GM21825 (cell line): ENCODE data around the gene DEDD2.

Experiments
- ATAC-seq: cut with Tn5 transposase; IDR thresholded peaks from one replicate; pipeline ENCODE4 v1.9.1; 2021; ENCODE audit warnings: mild to moderate bottlenecking, moderate library complexity; ENCODE audit not compliant: unreplicated experiment

The DEDD2 gene

DNA sequence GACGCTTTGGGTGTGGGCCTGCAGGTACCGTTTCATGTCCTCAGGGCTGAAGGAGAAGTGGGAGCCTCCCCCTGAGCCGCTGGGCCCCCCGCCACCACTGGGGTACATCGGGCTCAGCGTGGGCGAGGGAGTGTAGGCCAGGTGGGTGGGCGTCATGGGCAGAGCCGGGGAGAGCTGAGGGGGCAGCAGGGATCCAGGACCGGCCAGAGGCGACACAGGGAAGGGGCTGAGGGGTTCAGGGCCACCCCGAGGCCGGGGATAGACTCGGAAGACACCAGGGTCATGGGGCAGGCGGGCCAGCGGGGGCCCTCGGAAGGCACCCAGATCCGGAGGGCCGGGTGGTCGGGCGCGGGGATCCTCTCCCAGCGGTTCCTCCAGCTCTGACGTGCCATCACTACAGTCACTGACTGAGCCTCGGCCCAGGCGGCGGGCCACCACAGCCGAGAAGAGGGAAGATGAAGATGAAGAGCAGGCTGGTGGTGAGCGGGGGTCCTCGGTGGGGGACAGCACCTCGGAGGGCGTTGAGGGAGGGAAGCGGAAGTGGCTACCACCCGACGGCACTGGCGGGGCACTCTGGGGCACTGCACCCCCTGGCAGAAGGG is 31.8 kb upstream of the DEDD2 start:
- ATAC-seq, result no peak

DNA sequence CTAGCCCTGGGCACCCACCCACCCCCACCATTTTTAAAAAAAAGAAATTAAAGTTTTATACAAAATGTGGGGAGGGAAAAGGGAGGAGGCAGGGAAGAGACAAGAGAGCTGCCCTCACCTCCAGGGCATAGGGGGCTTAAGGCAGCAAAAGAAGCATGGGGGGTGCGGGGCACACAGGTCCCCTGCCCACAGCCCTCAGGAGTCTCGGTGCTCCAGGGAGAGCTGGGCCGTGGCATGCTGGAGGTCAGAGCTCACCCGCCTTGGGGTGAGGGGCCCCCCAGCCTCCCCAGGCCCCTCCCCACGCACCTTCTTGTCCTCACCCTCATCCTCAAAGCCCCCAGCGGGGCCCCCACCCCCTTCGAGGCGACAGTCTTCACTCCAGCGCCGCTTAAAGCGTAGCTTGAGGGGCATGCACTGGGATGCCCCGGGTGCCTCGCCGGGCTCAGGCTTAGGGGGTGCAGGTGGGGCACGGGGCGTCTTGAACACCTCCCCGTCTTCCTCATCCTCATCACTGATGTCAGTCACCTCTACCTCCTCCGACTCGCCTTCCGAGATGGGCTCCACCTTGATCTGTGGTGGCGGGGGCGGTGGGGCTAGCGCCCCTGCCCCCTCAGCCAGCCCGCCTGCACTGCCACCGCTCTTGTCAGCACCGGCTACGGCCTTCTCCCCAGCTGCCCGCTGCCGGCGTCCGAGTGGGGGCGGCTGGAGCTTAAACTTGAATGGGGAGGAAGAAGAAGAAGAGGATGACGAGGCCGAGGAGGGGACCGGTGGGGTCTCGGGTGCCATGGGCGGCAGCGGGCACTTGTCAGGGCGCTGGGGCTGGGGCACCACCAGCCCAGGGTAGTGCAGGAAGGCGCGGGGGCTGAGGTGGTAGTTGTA is 31.0 kb upstream of the DEDD2 start:
- ATAC-seq, result no peak

DNA sequence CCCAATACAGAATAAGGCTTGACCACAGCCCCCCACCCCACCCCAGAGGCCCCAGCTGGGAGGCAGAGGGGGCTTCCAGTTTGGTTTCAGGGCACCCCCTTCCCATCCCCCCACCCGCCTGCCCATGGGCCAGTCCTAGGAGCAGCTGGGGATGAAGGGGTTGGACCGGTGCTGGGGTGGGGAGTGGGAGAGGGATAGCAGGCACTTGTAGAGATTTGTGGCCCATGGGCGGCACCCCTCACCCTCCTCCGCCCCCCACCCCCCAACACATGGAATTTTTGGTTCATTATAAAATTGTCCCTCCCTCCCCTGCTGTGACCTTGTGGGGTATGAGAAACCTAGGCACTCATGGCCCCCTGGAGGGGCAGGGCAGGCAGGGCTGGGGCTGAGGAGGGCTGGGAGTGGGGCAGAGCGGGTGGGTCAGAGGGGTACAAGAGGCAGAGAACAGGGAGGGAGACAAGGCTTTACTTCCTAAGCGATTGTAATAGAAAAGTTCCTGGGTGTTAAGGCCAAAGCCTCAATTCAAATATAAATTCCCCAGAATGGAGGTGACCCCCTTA is 30.2 kb upstream of the DEDD2 start:
- no peak for ATAC-seq

DNA sequence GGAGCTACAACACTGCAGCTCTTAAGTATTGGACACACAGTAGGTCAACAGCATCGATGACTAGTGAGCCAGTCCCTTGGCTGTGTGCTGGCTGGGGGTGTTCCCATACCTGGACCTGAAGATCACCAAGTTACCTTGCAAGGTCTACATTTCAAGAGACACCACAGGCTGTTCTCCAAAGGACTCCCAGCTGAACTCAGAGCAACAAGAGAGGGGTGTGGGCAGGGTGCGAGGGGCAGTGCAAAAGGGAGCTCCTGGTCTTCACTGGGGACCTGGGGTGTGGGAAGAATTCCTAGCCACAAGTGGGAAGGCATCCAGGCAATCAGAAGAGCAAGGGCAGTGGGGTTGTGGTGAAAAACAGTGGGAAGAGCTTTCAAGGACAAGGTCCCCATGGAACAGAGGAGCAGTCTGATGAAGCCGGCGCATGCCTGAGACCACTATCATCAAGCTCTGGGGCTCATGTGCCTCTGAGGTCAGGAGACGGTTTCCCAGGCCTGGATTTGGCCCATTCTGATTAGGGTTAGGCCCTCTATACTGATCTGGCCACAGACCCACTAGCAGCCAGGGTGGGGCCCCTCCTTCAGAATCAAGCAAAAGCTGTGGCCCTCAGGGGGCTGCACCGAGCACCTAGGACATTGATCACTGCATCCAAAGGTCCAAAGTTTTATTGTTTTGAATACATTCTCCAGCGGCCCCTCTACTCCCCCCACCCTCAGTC is 29.6 kb upstream of the DEDD2 start:
- no peak for ATAC-seq

DNA sequence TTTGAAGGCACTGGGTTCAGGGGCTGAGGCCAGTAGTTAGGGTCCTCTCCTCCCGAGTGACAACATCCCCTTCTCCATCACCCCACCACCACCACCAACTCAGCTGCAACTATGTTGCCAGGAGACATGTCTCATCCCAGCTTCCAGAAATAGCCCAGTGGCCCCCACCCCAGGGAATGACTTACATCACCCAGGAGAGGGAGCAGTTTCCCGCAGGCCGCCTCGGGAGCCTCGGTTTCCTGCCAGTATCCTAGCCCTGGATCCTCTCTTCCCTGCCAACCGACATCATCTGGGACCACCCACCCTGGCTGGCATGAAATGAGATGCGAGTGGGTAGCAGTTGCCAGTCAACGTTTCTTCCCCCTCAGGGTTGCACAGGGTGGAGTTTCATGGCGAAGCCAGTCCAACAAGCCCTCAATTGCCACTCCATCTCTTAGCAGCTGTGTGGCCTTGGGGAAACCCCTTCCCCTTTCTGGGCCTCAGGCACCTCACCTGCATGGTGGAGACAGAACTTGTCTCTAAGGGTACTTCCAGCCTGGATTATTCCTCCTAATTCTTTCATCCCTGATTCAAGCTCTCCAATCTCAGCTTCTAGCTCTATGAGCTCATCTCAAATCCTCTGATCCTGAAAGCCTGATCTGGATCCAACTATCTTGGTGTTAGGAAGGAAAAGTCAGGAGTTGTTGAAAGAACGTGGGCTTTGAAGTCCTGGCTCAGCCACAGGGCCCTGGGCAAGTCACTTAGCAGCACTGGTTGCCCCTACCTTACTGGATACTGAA is 28.9 kb upstream of the DEDD2 start:
- no peak for ATAC-seq

DNA sequence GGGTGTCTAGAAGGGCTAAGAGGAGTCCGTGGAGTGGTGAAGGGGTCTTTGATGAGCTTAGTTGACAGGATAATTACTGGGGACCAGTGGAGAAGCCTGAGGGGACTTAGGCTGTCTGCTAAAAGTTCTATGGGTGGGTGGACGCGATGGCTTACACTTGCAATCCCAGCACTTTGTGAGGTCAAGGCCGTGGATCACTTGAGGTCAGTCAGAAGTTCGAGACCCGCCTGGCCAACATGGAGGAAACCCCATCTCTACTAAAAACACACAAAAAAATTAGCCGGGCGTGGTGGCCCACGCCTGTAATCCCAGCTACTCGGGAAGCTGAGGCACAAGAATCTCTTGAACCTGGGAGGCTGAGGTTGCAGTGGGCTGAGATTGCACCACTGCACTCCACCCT is 27.8 kb upstream of the DEDD2 start:
- ATAC-seq, result no peak

DNA sequence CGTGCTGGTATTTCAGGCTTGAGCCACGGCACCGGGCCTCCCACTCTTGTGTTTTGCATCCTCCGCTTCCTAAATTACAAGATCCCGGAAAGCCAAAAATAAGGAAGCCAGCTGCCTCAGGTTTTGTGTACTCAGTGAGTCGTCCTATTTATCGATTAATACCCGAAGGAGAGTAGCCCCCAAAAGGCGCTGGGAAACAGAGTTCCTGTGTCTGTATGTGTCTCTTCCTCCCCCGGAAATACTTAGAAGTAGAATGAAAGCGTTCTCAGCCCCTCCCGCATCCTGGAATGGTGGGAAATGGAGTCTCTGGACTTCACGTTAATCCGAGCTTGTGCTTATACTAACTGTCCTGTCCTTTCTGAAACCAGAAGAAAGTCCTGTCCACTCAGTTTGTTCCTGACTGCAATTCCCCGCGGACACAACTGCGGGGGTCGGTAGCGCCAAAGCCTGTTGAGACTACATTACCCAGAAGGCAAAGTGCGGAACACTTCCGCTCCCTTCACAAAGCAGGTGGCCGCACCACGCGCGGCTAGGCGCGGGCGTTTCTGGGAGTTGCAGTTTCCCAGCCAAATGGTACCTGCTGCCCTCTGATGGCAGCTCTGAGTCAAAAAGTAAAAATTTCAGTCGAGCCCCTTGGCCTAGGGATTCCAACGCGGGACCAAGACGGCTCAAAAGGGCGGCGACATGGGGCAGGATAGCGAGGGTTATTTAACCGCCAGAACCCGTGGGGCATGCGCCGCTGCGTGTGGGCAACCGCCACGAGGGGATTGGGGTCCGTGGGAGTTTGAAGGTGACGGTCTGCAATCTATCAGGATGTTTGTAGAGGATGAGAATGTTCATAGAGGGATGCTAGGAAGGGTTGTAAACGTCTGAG is 27.1 kb upstream of the DEDD2 start:
- ATAC-seq, result peak; percentile 33

DNA sequence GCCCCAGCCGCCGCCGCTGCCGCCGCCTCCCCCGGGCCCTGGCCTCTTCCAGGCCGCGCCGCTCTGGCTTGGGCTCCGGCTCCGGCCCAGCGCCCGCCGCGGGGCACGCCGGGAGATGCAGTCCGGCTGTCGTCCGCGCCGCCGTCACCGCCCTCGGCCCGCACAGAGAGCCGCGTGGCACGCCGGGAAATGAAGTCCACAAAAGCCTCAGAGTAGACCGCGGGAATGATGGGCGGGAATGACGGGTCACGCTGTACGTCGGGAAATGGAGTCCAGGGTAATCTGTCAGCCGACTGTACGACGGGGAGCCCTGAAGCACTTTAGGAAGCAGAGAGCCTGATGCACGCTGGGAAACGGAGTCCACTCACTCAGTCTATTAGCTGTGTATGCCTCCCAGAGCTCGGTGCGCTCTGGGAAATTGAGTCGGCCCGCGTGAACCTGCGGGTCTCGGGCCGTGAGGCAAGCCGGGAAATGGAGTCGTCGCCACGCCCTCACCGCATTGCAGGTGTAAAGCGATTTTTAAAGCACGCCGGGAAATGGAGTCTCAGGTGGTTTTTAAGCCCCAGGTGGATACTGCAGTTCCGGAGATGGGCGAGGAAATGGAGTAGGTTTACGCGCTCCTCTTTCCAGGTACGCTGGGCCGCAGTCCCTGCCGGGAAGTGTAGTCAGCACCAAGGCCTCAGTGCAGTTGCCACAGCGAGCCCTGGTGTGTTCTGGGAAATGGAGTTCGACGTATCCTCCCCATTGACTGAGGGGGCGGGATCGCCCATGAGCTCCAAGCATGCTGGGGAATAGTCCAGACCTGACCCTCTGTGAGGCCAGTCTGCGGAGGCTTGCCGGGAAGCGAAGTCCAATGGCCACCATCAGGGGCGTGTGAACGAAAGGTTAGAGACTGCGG is 25.3 kb upstream of the DEDD2 start, which contains the start of gene GSK3A:
GSK3A (minus strand) TSS at position 91 of the 898 bp plus-strand sequence. CDS start 137 bp downstream, outside the sequence.
- peak; percentile 60 for ATAC-seq

DNA sequence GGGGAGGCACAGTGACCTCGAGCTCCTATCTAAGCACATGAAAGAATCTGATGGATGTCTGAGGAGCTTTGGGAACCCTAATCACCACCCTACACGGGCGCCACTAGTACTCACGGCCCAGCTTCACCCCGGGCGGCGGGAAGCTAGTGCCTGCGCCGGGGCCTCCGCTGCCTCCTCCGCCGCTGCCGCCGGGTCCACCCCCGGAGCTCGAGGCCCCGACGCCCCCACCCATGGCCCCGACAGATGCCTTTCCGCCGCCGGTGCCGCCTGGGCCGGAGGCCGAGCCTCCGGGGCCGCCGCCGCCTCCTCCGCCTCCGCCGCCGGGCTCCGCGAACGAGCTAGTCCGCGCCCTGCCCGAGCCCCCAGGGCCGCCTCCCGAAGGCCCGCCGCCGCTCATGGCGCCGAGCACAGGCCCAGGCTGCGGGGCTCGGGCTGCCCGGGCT is 24.6 kb upstream of the DEDD2 start:
- ATAC-seq, result no peak

DNA sequence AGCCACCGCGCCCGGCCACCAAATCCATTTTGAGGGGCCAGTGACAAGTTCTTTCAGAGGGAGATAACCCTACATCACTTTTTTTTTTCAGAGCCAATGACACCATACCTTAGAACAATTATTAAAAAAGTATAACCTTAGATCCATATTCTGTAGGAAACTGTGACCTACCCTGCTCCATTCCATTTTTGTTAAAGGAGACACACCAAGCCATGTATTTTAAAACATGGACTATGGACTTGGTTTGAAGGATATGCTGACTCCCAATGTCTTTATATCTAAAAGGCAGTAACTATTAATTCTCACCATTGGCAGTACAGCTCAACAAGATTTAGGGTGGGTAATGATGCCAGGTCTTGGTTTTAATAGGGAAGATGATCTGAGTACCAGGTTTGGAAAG is 23.8 kb upstream of the DEDD2 start:
- ATAC-seq, result no peak

DNA sequence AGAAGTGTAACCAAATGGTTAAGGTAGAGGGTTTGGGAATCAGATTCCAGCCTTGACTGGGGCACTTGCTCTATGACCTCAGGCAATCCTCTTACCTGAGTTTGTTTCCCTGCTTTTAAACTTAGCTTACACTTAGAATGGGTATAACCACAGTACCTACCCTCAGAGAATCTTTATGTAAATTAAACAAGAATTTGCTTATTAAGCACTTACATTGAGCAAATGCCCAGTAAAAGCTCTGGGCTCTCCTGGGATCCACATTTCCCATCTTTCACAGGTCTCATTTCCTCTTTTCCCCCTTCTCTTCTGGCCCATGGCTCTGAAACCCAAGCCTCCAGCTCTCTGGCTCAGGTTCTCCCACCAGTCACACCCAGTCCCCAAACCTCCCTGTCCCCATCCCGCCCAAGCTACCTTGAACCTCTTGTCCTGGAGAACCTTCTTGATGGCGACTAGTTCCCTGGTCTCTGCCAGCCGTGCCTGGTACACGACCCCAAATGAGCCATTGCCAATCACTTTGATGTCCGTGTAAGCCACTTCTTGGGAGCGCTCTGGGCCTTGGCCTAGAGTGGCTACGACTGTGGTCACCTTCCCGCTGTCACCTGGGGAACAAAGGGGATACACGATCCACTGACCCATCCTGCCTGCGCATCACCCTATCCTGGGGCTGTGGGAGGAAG is 22.2 kb upstream of the DEDD2 start:
- no peak for ATAC-seq

DNA sequence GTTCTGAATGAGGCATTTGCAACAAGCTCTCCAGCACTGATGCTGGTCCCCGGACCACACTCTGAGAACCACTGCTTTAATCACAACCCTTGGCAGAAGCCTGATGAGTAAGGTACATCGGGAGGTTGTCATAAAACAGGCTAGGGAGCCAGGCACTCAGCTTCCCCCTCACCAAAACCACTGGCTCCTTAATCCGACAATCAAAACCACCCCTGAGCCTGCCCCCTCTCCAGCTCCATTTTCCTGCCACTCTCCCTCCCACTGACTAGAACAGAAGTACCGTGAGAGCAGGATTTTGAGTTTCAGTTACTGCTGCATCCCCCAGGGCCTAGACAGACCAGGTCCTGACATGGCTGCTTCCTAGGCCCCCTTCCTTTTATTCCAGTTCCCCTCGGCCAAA is 17.7 kb upstream of the DEDD2 start:
- ATAC-seq, result no peak

DNA sequence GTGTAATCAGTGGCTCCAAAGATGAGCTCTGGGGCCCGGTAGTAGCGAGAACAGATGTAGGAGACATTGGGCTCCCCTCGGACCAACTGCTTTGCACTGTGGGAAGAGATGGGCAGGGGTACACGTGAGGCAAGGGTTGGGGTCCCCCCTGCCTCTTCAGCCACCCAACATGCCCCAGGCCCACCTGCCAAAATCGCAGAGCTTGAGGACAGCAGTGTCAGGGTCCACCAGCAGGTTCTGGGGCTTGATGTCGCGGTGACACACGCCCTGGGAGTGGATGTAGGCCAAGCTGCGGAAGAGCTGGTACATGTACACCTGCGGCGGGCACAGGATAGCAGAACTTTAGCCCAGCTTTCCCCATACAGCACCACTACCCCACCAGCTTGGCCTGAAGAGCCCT is 16.9 kb upstream of the DEDD2 start:
- no peak for ATAC-seq

DNA sequence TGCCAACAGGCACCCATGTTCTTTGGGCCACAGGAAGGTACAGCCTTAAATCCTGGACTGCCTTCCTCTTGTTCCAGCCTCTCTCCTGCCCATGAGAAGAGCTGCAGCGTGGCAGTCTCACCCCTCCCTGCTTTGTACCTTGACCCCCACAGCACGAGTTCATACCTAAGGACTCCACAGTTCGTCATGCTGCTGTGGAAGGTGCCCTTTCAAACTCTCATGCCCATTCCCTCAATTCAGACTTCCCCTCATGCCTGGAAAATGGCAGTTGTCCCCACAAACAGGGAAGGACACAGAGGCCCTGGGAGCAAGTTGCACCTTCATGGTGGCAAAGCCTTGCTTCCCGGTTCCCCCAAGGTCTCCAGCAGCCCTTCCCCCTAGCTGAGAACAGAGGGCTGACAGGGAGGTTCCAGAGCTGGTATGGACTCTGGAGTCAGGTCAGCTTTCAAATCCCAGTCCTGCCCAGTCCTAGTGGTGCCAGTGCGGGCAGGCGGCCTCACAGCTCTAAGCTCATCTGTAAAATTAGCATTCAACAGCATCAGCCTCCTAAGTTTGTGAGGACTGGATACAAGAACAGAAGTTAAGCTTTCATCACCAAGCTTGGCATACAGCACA is 16.3 kb upstream of the DEDD2 start:
- no peak for ATAC-seq

DNA sequence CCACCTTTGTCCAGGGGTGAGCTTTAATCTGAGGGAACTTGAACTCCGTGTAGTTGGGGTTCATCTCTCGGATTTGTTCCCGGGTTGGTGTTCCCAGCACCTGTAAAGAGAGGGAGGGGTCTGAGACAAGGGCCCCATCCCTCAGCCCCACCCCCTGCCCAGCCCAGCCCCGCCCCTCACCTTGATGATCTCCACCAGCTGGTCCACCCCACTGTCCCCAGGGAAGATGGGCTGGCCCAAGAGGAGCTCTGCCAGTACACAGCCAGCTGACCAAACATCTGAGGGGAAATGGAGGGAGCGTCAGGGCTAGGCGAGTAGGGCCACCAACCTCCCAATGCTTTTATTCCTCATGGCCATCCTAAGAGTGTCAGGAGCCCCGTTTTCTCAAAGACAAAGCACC is 15.6 kb upstream of the DEDD2 start:
- ATAC-seq, result no peak

DNA sequence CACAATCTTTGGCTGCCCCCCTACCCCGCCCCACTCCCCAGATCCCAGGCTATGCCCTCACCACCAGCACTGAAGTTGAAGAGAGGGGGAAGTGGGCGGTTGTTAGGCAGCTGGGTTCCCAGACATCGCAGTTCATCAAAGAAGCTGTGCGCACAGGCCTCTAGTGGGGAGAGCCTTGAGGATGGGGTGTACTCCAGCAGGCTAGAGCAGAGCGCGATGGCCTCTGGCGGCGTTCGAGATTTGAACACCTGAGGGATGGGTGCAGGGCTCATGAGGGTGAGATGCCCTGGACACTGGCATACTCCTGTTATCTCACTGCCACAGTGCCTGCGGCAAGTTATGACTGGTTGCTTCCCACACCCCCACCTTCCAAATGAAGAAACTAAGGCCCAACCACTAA is 15.0 kb upstream of the DEDD2 start:
- ATAC-seq, result no peak

DNA sequence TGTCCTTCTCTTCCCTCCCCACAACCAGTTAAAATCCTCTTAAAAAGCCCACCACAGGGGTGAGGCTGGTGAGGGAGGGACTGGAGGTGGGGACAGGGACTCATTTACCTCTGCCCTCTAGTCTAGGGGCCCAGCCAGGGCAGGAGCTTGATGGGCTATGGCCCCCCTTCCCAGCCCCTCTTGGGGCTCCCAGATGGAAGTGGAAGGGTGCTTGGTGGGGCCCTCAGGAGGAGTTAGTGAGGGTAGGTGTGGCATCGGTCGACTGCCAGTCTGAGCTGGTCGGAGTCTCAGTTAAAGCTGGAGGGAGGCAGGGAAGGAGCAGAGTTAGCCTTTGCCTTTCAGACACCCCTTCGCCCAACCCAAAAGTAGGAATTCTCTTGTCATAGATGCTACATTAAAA is 13.1 kb upstream of the DEDD2 start:
- ATAC-seq, result no peak
